Sigmoid colon (tissue), 4 donors: ENCODE data around the gene ZBED5.

Source experiments
- EP300 ChIP-seq, 4 donors: sonication (generic); formaldehyde crosslinking; IDR thresholded peaks; one replicate each; pipeline ENCODE4 v1.6.1; 2017; ENCODE audit warnings: antibody characterized with exemption in 4 of 4
- POLR2A ChIP-seq, 2 donors: fragments of 450-650 bp; IDR thresholded peaks; one replicate each; pipeline ENCODE4 v1.6.1; 2016; ENCODE audit warnings: antibody characterized with exemption in 2 of 2, mild to moderate bottlenecking in 2 of 2, moderate library complexity in 2 of 2
- POLR2AphosphoS5 ChIP-seq, 4 donors: sonication (generic); formaldehyde crosslinking; IDR thresholded peaks; one replicate each; pipeline ENCODE4 v1.6.1; 2017; ENCODE audit warnings: antibody characterized with exemption in 4 of 4
- TF ChIP-seq, protein P1 (sequence below), 4 experiments: fragments of 450-650 bp in 3 of 4; fragments of 200-600 bp in 1 of 4; IDR thresholded peaks; one replicate each; pipeline ENCODE4 v1.5.1; 2016 to 2019; ENCODE audit warnings: antibody characterized with exemption in 4 of 4, mild to moderate bottlenecking in 3 of 4, moderate library complexity in 2 of 4

DNA sequence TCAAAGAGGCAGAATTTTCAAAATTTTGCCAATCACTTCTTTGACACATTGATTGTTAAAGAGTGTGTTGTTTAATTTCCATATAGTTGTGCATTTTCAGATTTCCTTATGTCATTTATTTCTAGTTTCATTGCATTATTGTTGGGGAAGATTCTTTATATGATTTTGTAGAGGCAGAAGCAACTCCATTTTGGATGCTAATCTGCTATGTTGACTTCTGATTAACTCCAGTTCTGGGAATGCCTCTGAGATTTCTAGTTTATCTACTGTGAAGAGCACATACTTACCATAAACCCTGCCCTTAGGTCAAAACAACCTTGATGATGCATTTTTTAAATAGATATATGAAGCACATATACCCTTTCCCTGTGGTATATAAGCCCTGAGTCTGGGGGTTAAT lies 29.5 kb upstream of the ZBED5 start:
- TF ChIP-seq, protein P1, sequence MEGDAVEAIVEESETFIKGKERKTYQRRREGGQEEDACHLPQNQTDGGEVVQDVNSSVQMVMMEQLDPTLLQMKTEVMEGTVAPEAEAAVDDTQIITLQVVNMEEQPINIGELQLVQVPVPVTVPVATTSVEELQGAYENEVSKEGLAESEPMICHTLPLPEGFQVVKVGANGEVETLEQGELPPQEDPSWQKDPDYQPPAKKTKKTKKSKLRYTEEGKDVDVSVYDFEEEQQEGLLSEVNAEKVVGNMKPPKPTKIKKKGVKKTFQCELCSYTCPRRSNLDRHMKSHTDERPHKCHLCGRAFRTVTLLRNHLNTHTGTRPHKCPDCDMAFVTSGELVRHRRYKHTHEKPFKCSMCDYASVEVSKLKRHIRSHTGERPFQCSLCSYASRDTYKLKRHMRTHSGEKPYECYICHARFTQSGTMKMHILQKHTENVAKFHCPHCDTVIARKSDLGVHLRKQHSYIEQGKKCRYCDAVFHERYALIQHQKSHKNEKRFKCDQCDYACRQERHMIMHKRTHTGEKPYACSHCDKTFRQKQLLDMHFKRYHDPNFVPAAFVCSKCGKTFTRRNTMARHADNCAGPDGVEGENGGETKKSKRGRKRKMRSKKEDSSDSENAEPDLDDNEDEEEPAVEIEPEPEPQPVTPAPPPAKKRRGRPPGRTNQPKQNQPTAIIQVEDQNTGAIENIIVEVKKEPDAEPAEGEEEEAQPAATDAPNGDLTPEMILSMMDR (IDR thresholded peaks at IDR 0.05): no peak
- no peak for TF ChIP-seq POLR2A (IDR thresholded peaks at IDR 0.05)
- no peak for TF ChIP-seq POLR2AphosphoS5 (IDR thresholded peaks at IDR 0.05)
- TF ChIP-seq EP300 (IDR thresholded peaks at IDR 0.05): no peak
